Cardiac muscle cell (in vitro differentiated cells and primary cell): ENCODE results near the gene PLA1A. TPM values are rescaled to one million over a fixed set of nuclear protein-coding genes. Genes with fewer than 3 reads are reported as not detected.
"Not testable (repeated sequence)": the region's sequence is repeated elsewhere in the genome, so short reads cannot be mapped to it uniquely, and the experiment has no call there.

Experiments used
- DNase-seq, 2 donors: peaks; one replicate each; pipeline versions ENCODE4 v3.0.0 to v3.0.0-alpha.2; 2010 to 2017; ENCODE audit warnings: low read depth in 1 of 2, low spot score in 1 of 2
- H3K27ac ChIP-seq: fragments of 200-600 bp; sonication (generic); 2 replicates; pipeline ENCODE4 v1.5.1; 2016
- H3K27me3 ChIP-seq: fragments of 200-600 bp; sonication (generic); 2 replicates; pipeline ENCODE4 v1.6.0; 2016; ENCODE audit warnings: control low read depth
- H3K36me3 ChIP-seq: fragments of 200-600 bp; sonication (generic); 2 replicates; pipeline ENCODE4 v1.5.1; 2016; ENCODE audit warnings: control low read depth
- H3K4me1 ChIP-seq: fragments of 200-600 bp; sonication (generic); 2 replicates; pipeline ENCODE4 v1.8.1; 2017; ENCODE audit warnings: low read depth, mild to moderate bottlenecking, mixed run types
- H3K4me3 ChIP-seq: fragments of 200-600 bp; sonication (generic); 2 replicates; pipeline ENCODE4 v1.5.1; 2016; ENCODE audit warnings: mild to moderate bottlenecking
- H3K9me3 ChIP-seq: fragments of 200-600 bp; sonication (generic); 2 replicates; pipeline ENCODE4 v1.5.1; 2017; ENCODE audit warnings: low read depth, mild to moderate bottlenecking, control low read depth
- CTCF ChIP-seq: IDR thresholded peaks from 2 replicates; pipeline ENCODE4 v1.5.1; 2012; ENCODE audit warnings: low read depth, mild to moderate bottlenecking, low read length
- polyA plus RNA-seq: library from polyadenylated mRNA; unstranded; fragments of >200 nt; fragmentation: Nextera tagmentation; extraction: Ambion mirVana; gene quantifications from 2 replicates; pipeline ENCODE4 v1.2.1, GENCODE V29; 2016
- total RNA-seq: library from RNA; depleted of rRNA; stranded (reverse); fragments of >200 nt; gene quantifications from 2 replicates; pipeline ENCODE4 v1.2.3, GENCODE V29; 2016

PLA1A gene
- total RNA-seq = 0.07 TPM in 1 of 2 replicates, not detected in the other
- 0.07 and 0.14 TPM in 2 replicates for polyA plus RNA-seq

DNA sequence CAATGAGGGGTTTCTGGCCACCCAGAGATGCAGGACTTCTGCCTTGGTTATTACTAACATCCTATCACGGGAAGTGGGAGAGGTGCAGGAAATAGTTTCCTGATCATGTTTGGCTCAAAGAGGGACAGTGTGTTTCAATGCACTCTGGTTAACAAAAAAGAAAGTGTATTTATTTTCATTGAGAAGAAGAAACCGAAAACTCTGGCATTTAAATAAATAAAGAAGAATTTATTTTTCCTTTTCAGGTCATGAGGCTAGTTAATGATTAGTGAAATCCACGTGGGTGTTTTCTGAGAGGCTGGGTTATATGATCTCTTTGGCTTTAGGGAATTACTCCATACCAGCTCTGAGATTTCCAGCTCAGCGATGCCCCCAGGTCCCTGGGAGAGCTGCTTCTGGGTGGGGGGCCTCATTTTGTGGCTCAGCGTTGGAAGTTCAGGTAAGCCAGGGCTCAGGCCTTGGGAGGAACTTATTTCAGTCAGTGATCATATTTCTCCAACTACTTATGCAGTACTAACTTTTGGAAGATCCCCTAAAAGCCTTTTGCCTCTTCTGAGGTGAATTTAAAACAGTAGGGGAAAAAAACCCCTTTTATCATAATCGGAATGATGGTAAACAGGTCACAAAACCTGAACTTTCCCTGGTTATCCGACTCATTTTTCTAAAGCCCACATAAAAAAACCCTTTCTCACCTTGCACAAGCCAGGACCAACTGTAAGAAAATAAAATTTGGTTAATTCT lies at the start of gene PLA1A:
Gene PLA1A (plus strand): TSS at position 338 of the 741 bp plus-strand sequence. CDS start 29 bp downstream, at position 367.
- Histone ChIP-seq H3K36me3 (no peaks in the 10 kb centered on the region), H3K9me3 (no peaks in the 10 kb centered on the region), H3K27me3 (no peaks in the 10 kb centered on the region), H3K4me3 (no peak within 1 kb of the TSS), H3K27ac (no peak within 1 kb of the TSS), H3K4me1 (peaks cover 32% of the 10 kb centered on the region)
- no peak for DNase-seq
- TF ChIP-seq CTCF = no peak

- Histone ChIP-seq H3K9me3 (no peaks in the 10 kb centered on the region), H3K36me3 (no peaks in the 10 kb centered on the region), H3K27me3 (no peaks in the 10 kb centered on the region), H3K4me1 (no peaks in the 10 kb centered on the region), H3K27ac (no peak overlapping the region), H3K4me3 (no peak overlapping the region)
- no peak for TF ChIP-seq CTCF
- no peak for DNase-seq
Measured at GRCh38 chr3:119548341-119548740, 49.3 kb upstream of the PLA1A start.

DNA sequence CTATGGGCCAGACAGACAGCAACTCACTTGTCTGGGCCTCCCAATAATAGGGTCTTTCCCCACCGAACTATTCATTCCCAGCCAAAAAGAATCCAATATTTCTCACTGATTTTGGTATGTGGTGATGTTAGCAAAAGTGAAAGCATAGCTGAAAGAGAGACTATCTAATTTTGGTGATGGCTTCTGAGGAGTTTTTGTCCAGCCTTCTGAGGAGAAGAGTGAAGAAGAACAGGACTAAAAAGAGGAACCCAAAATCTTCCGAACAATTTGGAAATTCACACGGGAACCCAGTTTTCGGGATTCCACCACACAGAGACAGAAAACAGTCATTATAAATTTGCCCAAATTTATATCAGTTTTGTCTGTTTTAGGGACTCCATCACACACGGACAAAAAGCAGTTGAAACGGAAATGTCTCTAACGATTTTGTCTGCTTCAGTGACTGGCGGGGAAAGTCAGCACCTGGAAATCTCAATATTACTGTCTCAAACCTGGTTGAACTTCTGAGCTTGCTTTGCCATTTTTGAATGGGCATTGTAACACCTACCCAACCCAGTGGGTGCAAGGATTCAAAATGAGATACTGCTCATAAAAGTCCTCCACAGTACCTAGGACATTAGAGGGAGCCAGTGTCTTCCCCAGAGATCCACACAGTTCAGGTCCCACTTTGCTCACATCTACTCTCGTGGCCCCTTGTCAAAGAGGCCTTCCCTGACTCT lies 47.3 kb upstream of the PLA1A start:
- Histone ChIP-seq H3K36me3 (no peaks in the 10 kb centered on the region), H3K9me3 (no peaks in the 10 kb centered on the region), H3K27ac (no peak overlapping the region), H3K27me3 (no peaks in the 10 kb centered on the region), H3K4me3 (no peak overlapping the region), H3K4me1 (no peaks in the 10 kb centered on the region)
- TF ChIP-seq CTCF = no peak
- DNase-seq = no peak

DNA sequence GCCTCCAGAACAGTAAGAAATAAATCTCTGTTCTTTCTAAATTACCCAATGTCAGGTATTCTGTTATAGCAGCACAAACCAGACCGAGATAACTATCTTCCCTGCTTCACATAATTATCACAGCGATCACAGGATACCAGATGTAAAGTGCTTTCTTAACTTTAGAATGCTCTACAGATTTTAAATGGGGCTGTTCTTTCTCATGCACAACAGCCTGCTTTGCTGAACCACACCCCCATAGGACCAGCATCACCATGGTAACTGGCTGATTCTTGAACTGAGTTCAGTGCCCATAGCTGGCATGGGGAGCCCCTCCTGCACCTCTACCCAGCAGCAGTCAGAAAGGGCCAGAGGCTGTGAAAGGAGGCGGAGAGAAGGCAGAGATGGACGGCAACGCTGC lies 46.1 kb upstream of the PLA1A start:
- H3K27ac ChIP-seq = no peak overlapping the region
- no peak for TF ChIP-seq CTCF
- H3K36me3 ChIP-seq = no peaks in the 10 kb centered on the region
- H3K4me1 ChIP-seq = no peaks in the 10 kb centered on the region
- H3K9me3 ChIP-seq = no peaks in the 10 kb centered on the region
- H3K4me3 ChIP-seq = no peak overlapping the region
- no peaks in the 10 kb centered on the region for H3K27me3 ChIP-seq
- no peak for DNase-seq

- H3K4me1 ChIP-seq, H3K36me3 ChIP-seq, H3K27ac ChIP-seq, H3K4me3 ChIP-seq, H3K9me3 ChIP-seq, DNase-seq, H3K27me3 ChIP-seq: not testable (repeated sequence)
Measured at GRCh38 chr3:119552928-119553327, 44.8 kb upstream of the PLA1A start.

DNA sequence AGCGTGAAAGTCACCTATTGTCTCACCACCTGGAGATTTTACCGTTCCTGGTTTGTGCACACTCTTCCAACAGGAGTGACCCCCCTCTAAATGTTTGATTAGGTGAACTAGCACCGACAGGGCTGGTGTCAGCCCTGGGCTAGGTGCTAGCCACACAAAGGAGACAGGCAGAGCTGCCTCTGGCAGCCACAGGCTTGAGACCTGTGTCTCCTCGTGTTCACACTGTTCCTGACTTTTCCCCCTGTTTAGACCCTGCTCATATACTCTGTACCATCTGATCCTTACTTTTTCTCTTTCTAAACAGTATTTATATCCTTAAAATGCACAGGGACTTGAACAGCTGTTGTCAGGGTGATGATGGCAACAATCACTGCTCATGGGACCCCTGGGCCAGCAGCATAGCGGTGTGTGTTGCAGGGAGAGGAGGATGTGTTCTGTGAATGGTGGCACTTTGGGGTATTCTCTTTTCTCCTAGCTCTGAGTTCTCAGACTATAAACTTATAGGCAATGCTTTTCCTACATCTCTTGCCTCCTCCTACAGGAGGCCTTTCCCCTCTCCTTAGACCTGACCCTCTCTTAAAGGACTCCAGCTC lies 43.8 kb upstream of the PLA1A start:
- no peak for DNase-seq
- no peak for TF ChIP-seq CTCF
- H3K4me3 ChIP-seq = no peak overlapping the region
- H3K36me3 ChIP-seq = no peaks in the 10 kb centered on the region
- H3K9me3 ChIP-seq = no peaks in the 10 kb centered on the region
- H3K27me3 ChIP-seq = no peaks in the 10 kb centered on the region
- no peak overlapping the region for H3K27ac ChIP-seq
- no peaks in the 10 kb centered on the region for H3K4me1 ChIP-seq
